HG02759 (cell line): ENCODE data around the gene VRK3.
"Not testable (repeated sequence)": the region's sequence is repeated elsewhere in the genome, so short reads cannot be mapped to it uniquely, and the experiment has no call there.

Source experiments
- ATAC-seq: cut with Tn5 transposase; IDR thresholded peaks from one replicate; pipeline ENCODE4 v1.9.1; 2021; ENCODE audit warnings: mild to moderate bottlenecking, moderate library complexity; ENCODE audit not compliant: unreplicated experiment

VRK3 gene

GRCh38 chr19:50025022-50025793 is at the start of gene VRK3:
Gene VRK3, minus strand, starts transcription at chr19:50025372. Its CDS starts 9,210 bp downstream, at chr19:50016162.
- peak; percentile 84 for ATAC-seq

DNA sequence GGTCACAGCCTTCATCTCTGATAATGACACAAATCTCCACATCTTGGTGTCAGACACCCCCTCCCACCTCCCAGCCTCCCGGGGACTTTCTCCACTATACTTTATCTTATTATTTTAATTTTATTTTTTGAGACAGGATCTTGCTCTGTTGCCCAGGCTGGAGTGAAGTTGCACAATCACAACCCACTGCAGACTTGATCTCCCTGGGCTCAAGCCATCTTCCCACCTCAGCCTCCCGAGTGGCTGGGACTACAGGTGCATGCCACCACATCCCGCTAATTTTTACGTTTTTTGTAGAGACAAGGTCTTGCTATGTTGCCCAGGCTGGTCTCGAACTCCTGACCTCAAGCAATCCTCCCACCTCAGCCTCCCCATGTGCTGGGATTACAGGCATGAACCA is 43.2 kb upstream of the VRK3 start:
- ATAC-seq, result not testable (repeated sequence)

DNA sequence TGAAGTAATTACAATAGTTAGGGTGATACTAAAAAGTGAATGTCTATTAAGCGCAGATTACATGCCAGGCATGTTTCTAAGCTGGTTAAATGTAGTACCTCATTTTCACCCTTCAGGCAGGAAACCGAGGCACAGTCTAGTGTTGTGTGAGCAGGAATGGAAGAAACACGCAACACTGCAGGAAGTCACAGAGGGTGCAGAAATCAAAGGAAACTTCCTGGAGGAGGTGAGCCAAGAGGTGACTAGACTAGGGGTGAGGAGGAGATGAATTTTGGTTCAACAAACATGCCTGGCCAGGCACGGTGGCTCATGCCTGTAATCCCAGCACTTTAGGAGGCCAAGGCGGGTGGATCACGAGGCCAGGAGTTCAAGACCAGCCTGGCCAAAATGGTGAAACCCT is 42.4 kb upstream of the VRK3 start:
- ATAC-seq, result no peak

- ATAC-seq, result no peak
These were observed 40.8 kb upstream of the VRK3 start for GRCh38 chr19:50065938-50066337.

- ATAC-seq, result no peak
These were observed 36.5 kb upstream of the VRK3 start for GRCh38 chr19:50061650-50062049.

GRCh38 chr19:50060107-50060506 is 34.9 kb upstream of the VRK3 start:
- no peak for ATAC-seq

DNA sequence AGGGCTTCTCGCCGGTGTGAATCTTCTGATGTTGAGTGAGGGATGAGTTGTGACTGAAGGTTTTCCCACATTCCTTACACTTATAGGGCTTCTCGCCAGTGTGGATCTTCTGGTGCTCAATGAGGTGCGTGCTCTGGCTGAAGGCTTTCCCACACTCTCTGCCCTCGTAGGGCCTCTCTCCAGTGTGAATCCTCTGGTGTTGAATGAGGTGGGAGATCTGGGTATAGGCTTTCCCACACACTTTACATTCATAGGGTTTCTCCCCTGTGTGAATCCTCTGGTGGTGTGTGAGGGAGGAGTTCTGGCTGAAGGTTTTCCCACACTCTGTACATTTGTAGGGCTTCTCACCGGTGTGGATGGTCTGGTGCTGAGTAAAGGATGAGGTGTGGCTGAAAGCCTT is 33.9 kb upstream of the VRK3 start:
- ATAC-seq, result no peak

- ATAC-seq, result no peak
These were observed 33.3 kb upstream of the VRK3 start for GRCh38 chr19:50058425-50058824.

DNA sequence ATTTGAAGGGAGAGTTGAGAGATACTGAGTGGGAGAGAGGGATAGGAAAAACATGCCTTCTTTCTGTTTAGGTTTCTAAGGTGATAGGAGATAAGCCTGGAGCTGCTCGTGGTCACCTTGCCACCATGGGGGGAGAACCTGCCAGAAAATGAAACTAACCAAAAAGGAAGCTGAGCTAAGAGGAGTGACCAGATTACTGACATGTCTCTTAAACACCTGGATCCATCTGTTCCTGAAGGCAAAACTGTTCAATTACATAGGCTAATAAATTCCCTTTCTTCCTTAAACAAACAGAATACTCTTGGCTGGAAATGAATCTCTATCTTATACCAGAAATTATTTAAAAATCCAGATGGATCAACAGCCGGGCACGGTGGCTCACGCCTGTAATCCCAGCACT is 27.9 kb upstream of the VRK3 start:
- no peak for ATAC-seq

DNA sequence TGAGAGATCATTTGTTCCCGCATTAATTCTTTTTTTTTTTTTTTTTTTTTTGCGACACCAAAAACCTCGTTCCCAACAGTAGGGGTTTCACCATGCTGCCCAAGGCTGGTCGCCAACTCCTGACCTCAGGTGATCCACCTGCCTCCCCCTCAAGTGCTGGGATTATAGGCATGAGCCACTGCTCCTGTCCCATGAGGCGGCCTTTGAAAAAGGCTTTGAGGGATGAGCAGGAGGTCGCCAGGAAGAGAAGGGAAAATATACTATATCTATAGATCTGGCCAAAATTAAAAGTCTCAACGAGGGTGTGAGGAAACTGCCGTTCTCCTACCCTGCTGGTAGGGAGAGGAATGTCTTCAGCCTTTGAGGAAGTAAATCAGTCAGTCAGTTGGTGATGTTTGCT is 26.8 kb upstream of the VRK3 start:
- no peak for ATAC-seq

DNA sequence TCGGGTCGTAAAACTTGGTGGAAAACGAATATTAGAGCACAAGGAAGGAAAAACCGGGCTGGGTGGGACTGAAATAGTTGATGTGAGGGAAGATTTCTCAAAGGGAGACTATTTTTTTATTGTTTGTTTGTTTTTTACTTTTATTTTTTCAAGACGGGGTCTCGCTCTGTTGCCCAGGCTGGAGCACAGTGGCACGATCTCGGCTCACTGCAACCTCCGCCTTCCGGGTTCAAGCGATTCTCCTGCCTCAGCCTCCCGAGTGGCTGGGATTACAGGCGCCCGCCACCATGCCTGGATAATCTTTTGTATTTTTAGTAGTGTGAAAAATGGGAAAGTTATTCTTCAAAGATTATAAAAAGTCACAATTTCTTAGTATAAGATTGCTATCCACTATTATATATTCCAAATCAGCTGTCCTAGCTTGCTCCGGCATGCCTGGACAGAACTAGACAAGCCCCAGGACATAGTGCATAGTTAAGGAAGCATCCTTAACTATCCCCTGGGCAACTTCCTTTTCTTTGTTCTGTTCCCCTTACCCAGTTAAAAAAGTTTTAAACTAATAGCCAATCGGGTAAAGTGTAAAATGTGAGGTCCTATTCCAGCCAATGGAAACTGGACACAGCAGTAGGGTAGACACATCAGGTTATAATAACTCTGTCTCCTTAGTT is 26.2 kb upstream of the VRK3 start:
- not testable (repeated sequence) for ATAC-seq

GRCh38 chr19:50050406-50051227 is 25.4 kb upstream of the VRK3 start:
- peak; percentile 61 for ATAC-seq

DNA sequence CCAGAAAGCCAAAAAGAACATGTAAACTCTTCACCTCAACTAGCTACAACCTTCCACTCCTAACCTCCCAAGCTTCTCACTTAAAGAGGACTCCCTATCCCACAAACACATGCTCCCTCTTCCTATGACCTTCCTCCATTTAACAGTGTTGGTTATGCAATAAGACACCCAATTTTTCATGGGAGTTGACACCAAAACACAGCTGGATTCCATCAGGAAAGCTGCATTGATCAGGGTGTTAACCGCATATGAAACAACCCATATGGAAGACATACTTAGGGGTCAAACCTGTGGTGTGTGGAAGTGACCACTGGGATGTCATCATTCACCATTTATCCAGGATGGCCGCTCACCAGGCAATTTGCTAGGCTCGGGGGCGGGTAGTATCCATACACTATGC is 22.5 kb upstream of the VRK3 start:
- ATAC-seq, result no peak

GRCh38 chr19:50046649-50047503 is 21.7 kb upstream of the VRK3 start:
- no peak for ATAC-seq

GRCh38 chr19:50044922-50045321 is 19.8 kb upstream of the VRK3 start:
- ATAC-seq, result no peak

- ATAC-seq, result no peak
These were observed 18.8 kb upstream of the VRK3 start for GRCh38 chr19:50043967-50044366.

DNA sequence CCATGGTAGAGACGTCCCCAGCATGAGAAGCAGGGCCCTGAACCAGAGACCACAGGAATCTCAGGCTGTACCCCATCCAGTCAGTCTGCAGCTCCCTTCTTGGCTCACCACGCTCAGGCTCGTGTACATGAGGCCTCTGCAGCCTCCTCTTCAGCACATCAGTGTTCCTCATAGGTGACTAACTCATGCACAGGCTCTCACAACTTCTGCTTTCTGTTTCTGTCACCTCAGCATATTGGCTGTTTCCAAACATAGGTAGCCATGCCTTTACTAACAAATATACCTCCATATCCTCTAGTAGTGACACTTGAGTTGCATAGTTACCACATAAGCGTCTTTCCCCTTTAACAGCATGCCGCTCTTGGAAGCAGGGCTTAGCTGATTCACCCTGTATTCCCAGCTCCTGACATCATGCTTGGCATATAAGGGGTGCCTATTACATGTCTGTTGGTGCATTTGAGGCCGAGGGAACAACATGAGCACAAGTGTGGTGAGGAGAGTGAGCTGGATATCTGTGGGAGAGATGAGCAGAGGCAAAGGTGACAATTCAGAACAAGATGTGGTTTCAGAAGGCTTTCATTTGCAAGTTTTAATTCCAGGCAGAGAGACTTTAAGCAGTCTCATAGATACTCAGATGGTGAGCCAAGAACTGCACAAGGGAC is 17.3 kb upstream of the VRK3 start:
- ATAC-seq, result no peak

DNA sequence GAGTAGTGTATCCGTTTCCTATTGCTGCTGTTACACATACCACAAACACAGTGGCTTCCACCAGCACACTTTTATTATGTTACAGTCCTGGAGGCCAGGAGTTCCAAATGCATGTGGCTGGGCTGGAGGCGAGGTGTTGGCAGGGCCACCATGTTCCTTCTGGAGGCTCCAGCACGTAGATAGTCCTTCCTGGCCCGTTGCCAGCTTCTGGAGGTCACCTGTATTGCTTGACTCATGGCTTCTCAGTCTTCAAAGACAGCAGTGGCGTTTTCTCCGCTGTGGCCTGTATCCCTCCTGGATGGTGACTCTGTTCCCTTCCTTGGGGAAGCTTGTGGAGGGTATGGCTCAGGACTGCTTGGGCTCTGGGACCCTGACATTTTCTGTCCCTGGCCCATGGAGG is 15.8 kb upstream of the VRK3 start:
- no peak for ATAC-seq

- ATAC-seq, result no peak
These were observed 14.8 kb upstream of the VRK3 start for GRCh38 chr19:50039968-50040367.

DNA sequence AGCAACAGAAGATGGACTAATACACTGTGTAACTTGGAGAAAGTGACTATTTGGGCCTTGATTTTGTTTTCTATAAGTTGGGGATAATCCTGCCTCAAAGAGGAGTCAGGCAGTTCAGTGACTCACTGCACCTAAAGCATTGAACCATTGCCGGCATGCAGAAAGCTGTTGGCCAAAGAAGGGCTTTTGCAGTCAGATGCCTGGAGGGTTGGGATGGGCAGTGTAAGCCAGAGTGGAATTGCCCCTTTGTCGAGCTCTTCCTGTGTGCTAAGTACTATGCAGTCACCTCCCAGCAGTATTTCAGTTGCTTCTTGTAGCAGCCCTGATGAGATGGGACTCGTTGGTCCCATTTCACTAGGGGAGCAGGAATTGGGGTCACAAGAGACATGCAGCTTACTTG is 11.7 kb upstream of the VRK3 start:
- no peak for ATAC-seq
